Trophoblast cell (in vitro differentiated cells and primary cell): ENCODE data around the gene CD244.
"Not testable (repeated sequence)": the region's sequence is repeated elsewhere in the genome, so short reads cannot be mapped to it uniquely, and the experiment has no call there.

Experiments
- DNase-seq, 2 donors: peaks; one replicate each; pipeline ENCODE4 v3.0.0-alpha.2; 2016
- H2AFZ ChIP-seq: 2 replicates; pipeline ENCODE4 v1.6.1; 2013; ENCODE audit warnings: low read length, moderate library complexity, mild to moderate bottlenecking; ENCODE audit not compliant: insufficient read depth, poor library complexity
- H2AK5ac ChIP-seq: 2 replicates; pipeline ENCODE4 v1.6.1; 2013; ENCODE audit warnings: mild to moderate bottlenecking, low read length
- H2BK120ac ChIP-seq: 2 replicates; pipeline ENCODE4 v1.6.1; 2013; ENCODE audit warnings: low read length, mild to moderate bottlenecking, moderate library complexity; ENCODE audit not compliant: insufficient read depth, poor library complexity
- H2BK12ac ChIP-seq: 2 replicates; pipeline ENCODE4 v1.6.1; 2013; ENCODE audit warnings: mild to moderate bottlenecking, low read length, moderate library complexity
- H2BK5ac ChIP-seq: 2 replicates; pipeline ENCODE4 v1.6.1; 2013; ENCODE audit warnings: low read length, low read depth, moderate library complexity, mild to moderate bottlenecking; ENCODE audit not compliant: poor library complexity
- H3K14ac ChIP-seq: 2 replicates; pipeline ENCODE4 v1.6.1; 2013; ENCODE audit warnings: mild to moderate bottlenecking, low read length
- H3K18ac ChIP-seq: 2 replicates; pipeline ENCODE4 v1.6.1; 2013; ENCODE audit warnings: mild to moderate bottlenecking, low read length
- H3K23ac ChIP-seq: 2 replicates; pipeline ENCODE4 v1.6.1; 2013; ENCODE audit warnings: low read length
- H3K27ac ChIP-seq: 2 replicates; pipeline ENCODE4 v1.5.1; 2013; ENCODE audit warnings: low read depth, mild to moderate bottlenecking, inconsistent platforms, low read length, moderate library complexity
- H3K27me3 ChIP-seq: 2 replicates; pipeline ENCODE4 v1.6.1; 2013; ENCODE audit warnings: inconsistent platforms, mild to moderate bottlenecking, low read length, moderate library complexity; ENCODE audit not compliant: insufficient read depth
- H3K36me3 ChIP-seq, 2 experiments: 1 replicate in 1 of 2; 2 replicates in 1 of 2; pipeline ENCODE4 v1.6.1; 2013; ENCODE audit warnings: low read length in 2 of 2, mild to moderate bottlenecking in 2 of 2, moderate library complexity in 1 of 2; ENCODE audit not compliant: insufficient read depth in 2 of 2, control insufficient read depth in 1 of 2
- H3K4ac ChIP-seq: 2 replicates; pipeline ENCODE4 v1.6.1; 2013; ENCODE audit warnings: low read depth, mild to moderate bottlenecking, low read length, moderate library complexity
- H3K4me1 ChIP-seq, 2 experiments: 1 replicate in 1 of 2; 2 replicates in 1 of 2; pipeline ENCODE4 v1.6.1; 2013; ENCODE audit warnings: low read length in 2 of 2, mild to moderate bottlenecking in 2 of 2, moderate library complexity in 1 of 2; ENCODE audit not compliant: insufficient read depth in 2 of 2, control insufficient read depth in 1 of 2
- H3K4me2 ChIP-seq: 2 replicates; pipeline ENCODE4 v1.6.1; 2013; ENCODE audit warnings: inconsistent platforms, mild to moderate bottlenecking, low read length, moderate library complexity
- H3K4me3 ChIP-seq: 2 replicates; pipeline ENCODE4 v1.5.1; 2013; ENCODE audit warnings: mild to moderate bottlenecking, low read depth, low read length, inconsistent platforms
- H3K79me1 ChIP-seq: one replicate; pipeline ENCODE4 v1.6.1; 2013; ENCODE audit warnings: low read length
- H3K79me2 ChIP-seq: 2 replicates; pipeline ENCODE4 v1.6.1; 2013; ENCODE audit warnings: low read length, mild to moderate bottlenecking; ENCODE audit not compliant: control insufficient read depth, insufficient read depth, poor library complexity
- H3K9ac ChIP-seq: 2 replicates; pipeline ENCODE4 v1.6.1; 2013; ENCODE audit warnings: mild to moderate bottlenecking, low read length
- H3K9me3 ChIP-seq: 2 replicates; pipeline ENCODE4 v1.6.1; 2013; ENCODE audit warnings: low read depth, mild to moderate bottlenecking, control low read depth, inconsistent platforms, low read length; ENCODE audit not compliant: insufficient read depth
- H4K12ac ChIP-seq: 2 replicates; pipeline ENCODE4 v1.6.1; 2013; ENCODE audit warnings: low read depth, mild to moderate bottlenecking, low read length, moderate library complexity
- H4K8ac ChIP-seq: 2 replicates; pipeline ENCODE4 v1.6.1; 2013; ENCODE audit warnings: low read depth, mild to moderate bottlenecking, low read length, moderate library complexity
- H4K91ac ChIP-seq: one replicate; pipeline ENCODE4 v1.6.1; 2013; ENCODE audit warnings: low read depth, mild to moderate bottlenecking, low read length, moderate library complexity
- WGBS: extraction: QIAGEN DNeasy Blood & Tissue Kit; methylation state at CpG from one replicate; pipeline ENCODE4 v1.1.7; 2013; ENCODE audit warnings: missing lambda C conversion rate; ENCODE audit not compliant: insufficient read length, insufficient coverage; ENCODE audit errors: extremely low coverage; 5-methylcytosine and 5-hydroxymethylcytosine counted together

The CD244 gene

GRCh38 chr1:160907976-160908375 lies 45.3 kb upstream of the CD244 start:
- Histone ChIP-seq H3K18ac (no peak overlapping the region), H3K4me1 (peaks cover 0 to 9% of the 10 kb centered on the region in 2 experiments), H3K79me2 (no peaks in the 10 kb centered on the region), H3K23ac (no peak overlapping the region), H3K79me1 (peaks cover 2% of the 10 kb centered on the region), H2BK120ac (no peak overlapping the region), H3K4me3 (no peak overlapping the region), H4K12ac (no peak overlapping the region), H3K14ac (no peak overlapping the region), H3K9me3 (peaks cover 2% of the 10 kb centered on the region), H4K91ac (no peak overlapping the region), H3K27ac (no peak overlapping the region), H2BK12ac (no peak overlapping the region), H3K4ac (no peak overlapping the region), H3K36me3 (no peaks in the 10 kb centered on the region), H2BK5ac (no peak overlapping the region), H3K27me3 (no peaks in the 10 kb centered on the region), H3K9ac (no peak overlapping the region), H2AFZ (no peak overlapping the region), H3K4me2 (no peak overlapping the region), H2AK5ac (no peak overlapping the region), H4K8ac (no peak overlapping the region)
- peak in 1 of 2 donors; percentile 54 for DNase-seq
- WGBS, result no CpG with 5 or more reads among the region's 7 CpGs

GRCh38 chr1:160905617-160905989 lies 42.9 kb upstream of the CD244 start:
- H4K12ac ChIP-seq, result no peak overlapping the region
- H3K18ac ChIP-seq, result no peak overlapping the region
- no peak overlapping the region for H2BK12ac ChIP-seq
- peaks cover 0 to 2% of the 10 kb centered on the region in 2 experiments for H3K4me1 ChIP-seq
- no peak overlapping the region for H3K9ac ChIP-seq
- no peak overlapping the region for H2AK5ac ChIP-seq
- DNase-seq, result no peak
- no peaks in the 10 kb centered on the region for H3K27me3 ChIP-seq
- H3K23ac ChIP-seq, result no peak overlapping the region
- no peak overlapping the region for H2AFZ ChIP-seq
- H3K9me3 ChIP-seq, result peaks cover 2% of the 10 kb centered on the region
- H2BK120ac ChIP-seq, result no peak overlapping the region
- no peak overlapping the region for H3K14ac ChIP-seq
- H3K79me1 ChIP-seq, result no peaks in the 10 kb centered on the region
- H3K27ac ChIP-seq, result no peak overlapping the region
- H3K4me2 ChIP-seq, result no peak overlapping the region
- no peak overlapping the region for H4K91ac ChIP-seq
- H3K4me3 ChIP-seq, result no peak overlapping the region
- H3K79me2 ChIP-seq, result no peaks in the 10 kb centered on the region
- no CpG with 5 or more reads among the region's 4 CpGs for WGBS
- no peak overlapping the region for H2BK5ac ChIP-seq
- no peaks in the 10 kb centered on the region for H3K36me3 ChIP-seq
- no peak overlapping the region for H3K4ac ChIP-seq
- H4K8ac ChIP-seq, result no peak overlapping the region

GRCh38 chr1:160904783-160905616 lies 42.3 kb upstream of the CD244 start:
- Histone ChIP-seq H3K27me3 (no peaks in the 10 kb centered on the region), H3K9ac (no peak overlapping the region), H3K4me1 (peaks cover 0 to 2% of the 10 kb centered on the region in 2 experiments), H4K12ac (no peak overlapping the region), H3K18ac (no peak overlapping the region), H4K91ac (no peak overlapping the region), H3K4me2 (no peak overlapping the region), H2BK5ac (no peak overlapping the region), H2AFZ (no peak overlapping the region), H3K9me3 (peaks cover 1% of the 10 kb centered on the region), H4K8ac (no peak overlapping the region), H3K79me2 (no peaks in the 10 kb centered on the region), H3K4me3 (no peak overlapping the region), H3K79me1 (no peaks in the 10 kb centered on the region), H2BK120ac (no peak overlapping the region), H2AK5ac (no peak overlapping the region), H3K14ac (no peak overlapping the region), H3K27ac (no peak overlapping the region), H3K23ac (no peak overlapping the region), H2BK12ac (no peak overlapping the region), H3K4ac (no peak overlapping the region), H3K36me3 (no peaks in the 10 kb centered on the region)
- peak; percentile 45 to 80 for DNase-seq
- no CpG with 5 or more reads among the region's 8 CpGs for WGBS

GRCh38 chr1:160902251-160902650 lies 39.6 kb upstream of the CD244 start:
- not testable (repeated sequence) for H3K4me1 ChIP-seq, DNase-seq, H3K79me2 ChIP-seq, H4K8ac ChIP-seq, H2BK5ac ChIP-seq, H3K14ac ChIP-seq, H3K4me2 ChIP-seq, H4K12ac ChIP-seq, H3K36me3 ChIP-seq, H3K18ac ChIP-seq, H3K23ac ChIP-seq, H4K91ac ChIP-seq, H3K79me1 ChIP-seq, H2BK12ac ChIP-seq, H2AK5ac ChIP-seq, H3K9me3 ChIP-seq, H3K9ac ChIP-seq, H3K4ac ChIP-seq, H3K27me3 ChIP-seq, H3K4me3 ChIP-seq, H3K27ac ChIP-seq, H2AFZ ChIP-seq, H2BK120ac ChIP-seq
- WGBS, result no CpG with 5 or more reads among the region's 1 CpG
